Mucosa of descending colon (tissue), 3 donors: Measurements from ENCODE around the gene HPN. TPM values are rescaled to one million over a fixed set of nuclear protein-coding genes. Genes with fewer than 3 reads are reported as not detected.
"Not testable (repeated sequence)": the region's sequence is repeated elsewhere in the genome, so short reads cannot be mapped to it uniquely, and the experiment has no call there.

Experiments used
- ATAC-seq: fragments of 200-7000 bp; cut with Tn5 transposase; one replicate; pipeline ENCODE4 v1.9.1; 2020; ENCODE audit warnings: mild to moderate bottlenecking, moderate library complexity
- DNase-seq, 3 donors: peaks; one replicate each; pipeline ENCODE4 v3.0.0-alpha.2; 2020
- H3K36me3 ChIP-seq: fragments of 200-600 bp; one replicate; pipeline ENCODE4 v1.8.0; 2021; ENCODE audit warnings: low read depth, mild to moderate bottlenecking
- H3K4me1 ChIP-seq: fragments of 200-600 bp; one replicate; pipeline ENCODE4 v1.8.0; 2021; ENCODE audit warnings: low read depth, mild to moderate bottlenecking
- H3K4me3 ChIP-seq: fragments of 200-600 bp; one replicate; pipeline ENCODE4 v1.8.0; 2021; ENCODE audit warnings: mild to moderate bottlenecking
- H3K9me3 ChIP-seq: fragments of 200-600 bp; one replicate; pipeline ENCODE4 v1.8.0; 2021; ENCODE audit warnings: mild to moderate bottlenecking
- intact Hi-C, 2 donors: fragments of 100-400 bp; cut with DNase I in 1 of 2; cut with micrococcal nuclease in 1 of 2; formaldehyde crosslinking; loops; one replicate each; pipeline versions ENCODE4 v1.11.0 to v1.11.1; 2022; cut with DNase I, micrococcal nuclease
- total RNA-seq, 3 donors: library from RNA; stranded (reverse); fragmentation: NEBNext Ultra II Directional in 2 of 3; extraction: Animal tissue kit (Norgen Biotek cat#: 25700) in 2 of 3; gene quantifications; one replicate each; pipeline versions ENCODE4 v1.2.1 to v1.2.4, GENCODE V29; 2021 to 2023
- TF ChIP-seq, protein P1 (sequence below): fragments of 200-600 bp; IDR thresholded peaks from one replicate; pipeline ENCODE4 v1.8.0; 2022; ENCODE audit warnings: antibody characterized with exemption, mild to moderate bottlenecking
- donor health status: DM: no; HTN: no; CAD: no; lungs with moderate emphysema.
- donor health status: DM: no; HTN: no; CAD: no.
- donor health status: DM: no; HTN: yes; CAD: no.

The HPN gene
- total RNA-seq, 3 donors from 2014 or later, result 0.54 to 0.94 TPM; not detected in 1

DNA sequence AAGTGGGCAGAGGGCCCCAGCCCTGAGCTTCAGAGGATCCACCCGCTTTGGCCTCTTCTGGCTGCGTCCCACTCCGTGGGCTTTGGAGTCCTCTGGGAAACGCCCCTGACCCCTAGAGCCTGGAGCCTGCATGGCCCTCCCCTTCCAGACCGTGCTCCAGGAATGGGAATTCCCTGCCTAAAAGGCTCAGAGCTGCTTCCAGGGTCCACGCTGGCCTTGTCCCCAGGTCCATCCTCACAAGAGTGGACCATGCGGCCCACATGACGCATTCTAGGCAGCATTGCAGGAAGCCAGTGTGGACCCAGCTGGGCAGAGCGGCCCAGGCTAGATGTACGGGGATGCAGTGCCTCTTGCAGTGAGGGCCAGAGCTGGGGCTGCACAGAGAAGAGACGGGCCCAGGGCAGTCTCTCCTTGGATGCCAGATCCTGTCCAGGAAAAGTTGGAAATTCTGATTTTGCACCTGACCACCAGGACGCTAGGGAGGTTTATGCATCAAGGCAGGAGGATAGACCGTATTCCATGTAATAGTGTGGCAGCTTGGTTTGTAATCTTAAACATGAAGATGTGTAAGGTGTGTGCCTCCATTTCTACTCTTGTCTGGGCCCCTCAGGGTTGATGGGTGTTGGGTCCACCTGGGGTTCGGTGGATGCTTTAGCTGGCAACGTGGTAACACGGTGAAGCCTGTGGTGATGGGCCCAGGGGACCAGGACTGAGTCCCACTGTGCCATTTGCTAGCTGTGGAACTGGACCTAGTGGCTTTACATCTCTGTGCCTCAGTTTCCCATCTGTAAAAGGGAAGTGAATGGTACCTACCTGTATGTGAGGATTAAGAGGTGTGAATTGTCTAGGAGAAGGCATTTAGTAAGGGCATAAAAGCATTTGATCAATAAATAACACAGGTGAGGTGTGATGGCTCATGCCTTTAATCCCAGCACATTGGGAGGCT is 59.3 kb downstream of the HPN start:
- intact Hi-C loops, result no loop called here
- Histone ChIP-seq H3K9me3 (no peaks in the 10 kb centered on the region), H3K4me1 (no peaks in the 10 kb centered on the region), H3K36me3 (no peaks in the 10 kb centered on the region), H3K4me3 (no peak overlapping the region)
- TF ChIP-seq, protein P1, sequence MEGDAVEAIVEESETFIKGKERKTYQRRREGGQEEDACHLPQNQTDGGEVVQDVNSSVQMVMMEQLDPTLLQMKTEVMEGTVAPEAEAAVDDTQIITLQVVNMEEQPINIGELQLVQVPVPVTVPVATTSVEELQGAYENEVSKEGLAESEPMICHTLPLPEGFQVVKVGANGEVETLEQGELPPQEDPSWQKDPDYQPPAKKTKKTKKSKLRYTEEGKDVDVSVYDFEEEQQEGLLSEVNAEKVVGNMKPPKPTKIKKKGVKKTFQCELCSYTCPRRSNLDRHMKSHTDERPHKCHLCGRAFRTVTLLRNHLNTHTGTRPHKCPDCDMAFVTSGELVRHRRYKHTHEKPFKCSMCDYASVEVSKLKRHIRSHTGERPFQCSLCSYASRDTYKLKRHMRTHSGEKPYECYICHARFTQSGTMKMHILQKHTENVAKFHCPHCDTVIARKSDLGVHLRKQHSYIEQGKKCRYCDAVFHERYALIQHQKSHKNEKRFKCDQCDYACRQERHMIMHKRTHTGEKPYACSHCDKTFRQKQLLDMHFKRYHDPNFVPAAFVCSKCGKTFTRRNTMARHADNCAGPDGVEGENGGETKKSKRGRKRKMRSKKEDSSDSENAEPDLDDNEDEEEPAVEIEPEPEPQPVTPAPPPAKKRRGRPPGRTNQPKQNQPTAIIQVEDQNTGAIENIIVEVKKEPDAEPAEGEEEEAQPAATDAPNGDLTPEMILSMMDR, result no peak
- no peak for DNase-seq
- no peak for ATAC-seq

- intact Hi-C loops, DNase-seq, H3K9me3 ChIP-seq, ATAC-seq, H3K4me1 ChIP-seq, H3K4me3 ChIP-seq, H3K36me3 ChIP-seq: not testable (repeated sequence)
Measured at GRCh38 chr19:35101949-35102348, 60.4 kb downstream of the HPN start.

GRCh38 chr19:35103614-35104013 is 62.1 kb downstream of the HPN start:
- H3K4me3 ChIP-seq, H3K36me3 ChIP-seq, H3K9me3 ChIP-seq, intact Hi-C loops, H3K4me1 ChIP-seq, DNase-seq, ATAC-seq: not testable (repeated sequence)

- H3K4me1 ChIP-seq, result peaks cover 10% of the 10 kb centered on the region
- intact Hi-C loops, result no loop called here
- no peak for ATAC-seq
Measured at GRCh38 chr19:35104361-35104760, 62.8 kb downstream of the HPN start.

GRCh38 chr19:35105047-35105410 is 63.5 kb downstream of the HPN start:
- intact Hi-C loops, result no loop called here
- ATAC-seq (no peak), DNase-seq (no peak)
- no peaks in the 10 kb centered on the region for H3K9me3 ChIP-seq
- H3K36me3 ChIP-seq, result no peaks in the 10 kb centered on the region
- TF ChIP-seq, protein P1, result no peak
- peaks cover 15% of the 10 kb centered on the region for H3K4me1 ChIP-seq
- H3K4me3 ChIP-seq, result no peak overlapping the region

More at GRCh38 chr19:35104361-35104760, 62.8 kb downstream of the HPN start:
- no peak for DNase-seq
- no peaks in the 10 kb centered on the region for H3K36me3 ChIP-seq
- TF ChIP-seq, protein P1, result no peak
- H3K4me3 ChIP-seq, result no peak overlapping the region
- no peaks in the 10 kb centered on the region for H3K9me3 ChIP-seq

DNA sequence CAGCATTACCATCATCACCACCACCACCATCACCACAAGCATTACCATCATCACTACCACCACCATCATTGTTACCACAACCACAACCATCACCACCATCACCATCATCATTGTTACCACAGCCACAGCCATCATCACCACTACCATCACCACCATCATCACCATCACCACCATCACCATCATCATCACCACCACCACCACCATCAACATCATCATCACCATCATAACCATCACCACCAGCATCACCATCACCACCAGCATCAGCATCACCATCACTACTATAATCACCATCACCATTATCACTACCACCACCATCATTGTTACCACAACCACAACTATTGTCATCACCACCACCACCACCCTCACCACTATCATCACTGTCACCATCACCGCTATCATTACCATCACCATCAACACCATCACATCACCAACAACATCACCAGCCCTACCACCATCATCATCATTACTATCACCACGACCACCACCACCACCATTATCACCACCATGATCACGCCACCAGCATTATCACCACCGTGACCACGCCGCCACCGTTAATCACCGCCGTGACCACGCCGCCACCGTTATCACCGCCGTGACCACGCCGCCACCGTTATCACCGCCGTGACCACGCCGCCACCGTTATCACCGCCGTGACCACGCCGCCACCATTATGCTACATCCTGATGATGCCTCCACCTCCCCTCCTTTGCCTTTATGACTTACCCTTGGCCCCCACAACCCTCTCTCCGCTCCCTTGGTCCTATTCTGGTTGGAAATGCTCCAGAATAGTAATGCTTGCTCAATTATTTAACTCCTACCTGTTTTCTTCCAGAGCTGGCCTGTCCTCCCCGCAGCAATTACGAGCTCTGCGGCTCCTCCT is 64.1 kb downstream of the HPN start:
- TF ChIP-seq, protein P1, result no peak
- H3K36me3 ChIP-seq, result no peaks in the 10 kb centered on the region

More for the DNA sequence above, 64.1 kb downstream of the HPN start:
- ATAC-seq (no peak), DNase-seq (no peak)
- intact Hi-C loops, result no loop called here
- no peaks in the 10 kb centered on the region for H3K9me3 ChIP-seq
- peaks cover 15% of the 10 kb centered on the region for H3K4me1 ChIP-seq
- H3K4me3 ChIP-seq, result no peak overlapping the region
